MM.1S (cell line): ENCODE measurements around the gene TANC1.

ENCODE experiments used
- DNase-seq: peaks from one replicate; pipeline ENCODE4 v3.0.0-alpha.2; 2015
- H2AFZ ChIP-seq: fragments of 300-600 bp; sonication (generic); 2 replicates; pipeline ENCODE4 v1.6.0; 2016; ENCODE audit warnings: antibody characterized with exemption, low read length
- H3F3A ChIP-seq: fragments of 300-600 bp; sonication (generic); 2 replicates; pipeline ENCODE4 v1.6.1; 2016; ENCODE audit warnings: mild to moderate bottlenecking, antibody characterized with exemption, low read length, moderate library complexity, mixed read lengths; ENCODE audit not compliant: insufficient read depth
- H3K27ac ChIP-seq: fragments of 300-600 bp; sonication (generic); 2 replicates; pipeline ENCODE4 v1.5.1; 2016; ENCODE audit warnings: mild to moderate bottlenecking, low read length
- H3K27me3 ChIP-seq: fragments of 300-600 bp; sonication (generic); replicated peaks from 2 replicates; pipeline ENCODE4 v1.6.0; 2016; ENCODE audit warnings: low read length; ENCODE audit not compliant: insufficient read depth
- H3K36me3 ChIP-seq: fragments of 300-600 bp; sonication (generic); replicated peaks from 2 replicates; pipeline ENCODE4 v1.6.1; 2016; ENCODE audit warnings: mild to moderate bottlenecking, low read length, mixed read lengths; ENCODE audit not compliant: insufficient read depth
- H3K4me1 ChIP-seq: fragments of 300-600 bp; sonication (generic); 2 replicates; pipeline ENCODE4 v1.6.1; 2016; ENCODE audit warnings: low read length, mixed read lengths
- H3K4me2 ChIP-seq: fragments of 300-600 bp; sonication (generic); 2 replicates; pipeline ENCODE4 v1.6.0; 2016; ENCODE audit warnings: low read depth, low read length
- H3K4me3 ChIP-seq: fragments of 300-600 bp; sonication (generic); 2 replicates; pipeline ENCODE4 v1.5.1; 2016; ENCODE audit warnings: low read length, mixed read lengths
- H3K79me2 ChIP-seq: fragments of 300-600 bp; sonication (generic); 2 replicates; pipeline ENCODE4 v1.6.1; 2016; ENCODE audit warnings: mixed run types, low read length, mixed read lengths
- H3K9ac ChIP-seq: fragments of 300-600 bp; sonication (generic); 2 replicates; pipeline ENCODE4 v1.6.1; 2016; ENCODE audit warnings: low read length, mixed read lengths
- H3K9me2 ChIP-seq: fragments of 300-600 bp; sonication (generic); replicated peaks from 2 replicates; pipeline ENCODE4 v1.6.1; 2016; ENCODE audit warnings: mild to moderate bottlenecking, low read length, mixed read lengths; ENCODE audit not compliant: insufficient read depth
- H3K9me3 ChIP-seq: fragments of 300-600 bp; sonication (generic); replicated peaks from 2 replicates; pipeline ENCODE4 v1.6.1; 2016; ENCODE audit warnings: mild to moderate bottlenecking, low read length, mixed read lengths; ENCODE audit not compliant: insufficient read depth
- H4K20me1 ChIP-seq: fragments of 300-600 bp; sonication (generic); 2 replicates; pipeline ENCODE4 v1.6.1; 2016; ENCODE audit warnings: mild to moderate bottlenecking, low read length, moderate library complexity, mixed read lengths; ENCODE audit not compliant: insufficient read depth
- CTCF ChIP-seq: fragments of 300-600 bp; sonication (generic); IDR thresholded peaks from 2 replicates; pipeline ENCODE4 v1.5.1; 2016; ENCODE audit warnings: antibody characterized with exemption, low read length, mixed read lengths
- EZH2 ChIP-seq: fragments of 300-600 bp; sonication (generic); optimal IDR thresholded peaks from 2 replicates; pipeline ENCODE3; 2017; ENCODE audit warnings: low read depth, mild to moderate bottlenecking, antibody characterized with exemption, low read length, mixed read lengths
- EZH2phosphoT487 ChIP-seq: fragments of 300-600 bp; sonication (generic); IDR thresholded peaks from 2 replicates; pipeline ENCODE4 v1.6.1; 2018; ENCODE audit warnings: antibody characterized with exemption, low read length

Gene TANC1

DNA sequence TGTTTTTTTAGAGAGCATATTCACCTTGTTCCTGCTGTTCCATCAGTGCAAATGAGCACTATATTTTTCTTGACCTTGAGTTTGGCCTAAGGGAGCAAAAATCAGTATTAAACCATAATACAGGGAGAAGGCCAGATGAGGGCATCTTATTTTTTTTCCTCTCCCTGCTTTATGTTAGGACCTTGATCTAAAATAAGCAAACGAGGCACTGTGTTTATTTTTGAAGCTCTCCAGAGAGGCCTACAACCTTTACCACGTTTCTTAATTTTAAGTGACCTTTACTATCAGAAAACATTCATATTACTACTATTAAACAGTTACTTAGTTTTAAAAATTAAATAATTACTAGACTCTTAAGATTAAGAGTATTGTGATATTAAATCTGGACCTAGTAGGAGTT is 100.8 kb downstream of the TANC1 start:
- TF ChIP-seq EZH2phosphoT487, result no peak
- H3F3A ChIP-seq, result no peaks in the 10 kb centered on the region
- H3K4me1 ChIP-seq, result peaks cover 13% of the 10 kb centered on the region
- no peaks in the 10 kb centered on the region for H3K9me3 ChIP-seq
- H3K36me3 ChIP-seq, result no peaks in the 10 kb centered on the region
- no peak overlapping the region for H3K9ac ChIP-seq
- no peaks in the 10 kb centered on the region for H3K27me3 ChIP-seq
- no peak overlapping the region for H3K4me3 ChIP-seq
- H2AFZ ChIP-seq, result no peak overlapping the region
- no peaks in the 10 kb centered on the region for H4K20me1 ChIP-seq
- H3K4me2 ChIP-seq, result no peak overlapping the region
- no peaks in the 10 kb centered on the region for H3K9me2 ChIP-seq
- no peak for DNase-seq
- no peak overlapping the region for H3K27ac ChIP-seq
- H3K79me2 ChIP-seq, result no peaks in the 10 kb centered on the region

DNA sequence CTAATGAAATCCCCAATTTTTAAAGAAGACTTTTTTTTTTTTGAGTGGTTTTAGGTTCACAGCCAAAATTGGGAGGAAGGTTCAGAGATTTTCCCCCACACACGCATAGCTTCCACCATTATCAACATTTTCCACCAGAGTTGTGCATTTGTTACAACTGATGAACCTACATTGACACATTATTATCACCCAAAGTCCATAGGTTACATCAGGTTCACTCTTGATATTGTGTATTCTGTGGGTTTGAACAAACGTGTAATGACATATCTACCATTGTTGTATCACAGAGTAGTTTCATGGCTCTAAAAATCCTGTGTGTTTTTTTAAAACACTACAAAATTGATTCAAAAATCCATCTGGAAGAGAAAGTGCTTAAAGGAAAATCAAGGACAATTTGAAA is 101.8 kb downstream of the TANC1 start:
- Histone ChIP-seq H3K79me2 (no peaks in the 10 kb centered on the region), H3K27me3 (no peaks in the 10 kb centered on the region), H3K9me2 (no peaks in the 10 kb centered on the region), H4K20me1 (no peaks in the 10 kb centered on the region), H3K27ac (no peak overlapping the region), H3K4me2 (no peak overlapping the region), H3K4me1 (peaks cover 13% of the 10 kb centered on the region), H3F3A (no peaks in the 10 kb centered on the region), H3K9me3 (no peaks in the 10 kb centered on the region), H3K4me3 (no peak overlapping the region), H3K36me3 (no peaks in the 10 kb centered on the region), H2AFZ (no peak overlapping the region), H3K9ac (no peak overlapping the region)
- TF ChIP-seq EZH2 (no peak), EZH2phosphoT487 (no peak), CTCF (no peak)
- DNase-seq, result no peak

- H4K20me1 ChIP-seq, result no peaks in the 10 kb centered on the region
- H3K79me2 ChIP-seq, result no peaks in the 10 kb centered on the region
- H3F3A ChIP-seq, result no peaks in the 10 kb centered on the region
- H3K27ac ChIP-seq, result no peak overlapping the region
- no peak for DNase-seq
- H3K4me1 ChIP-seq, result peaks cover 13% of the 10 kb centered on the region
- H3K4me3 ChIP-seq, result no peak overlapping the region
- H3K36me3 ChIP-seq, result no peaks in the 10 kb centered on the region
- no peak overlapping the region for H2AFZ ChIP-seq
- H3K9me3 ChIP-seq, result no peaks in the 10 kb centered on the region
- no peak overlapping the region for H3K4me2 ChIP-seq
- TF ChIP-seq EZH2phosphoT487, result no peak
- TF ChIP-seq EZH2, result no peak
- TF ChIP-seq CTCF, result no peak
- no peaks in the 10 kb centered on the region for H3K9me2 ChIP-seq
- H3K9ac ChIP-seq, result no peak overlapping the region
- H3K27me3 ChIP-seq, result no peaks in the 10 kb centered on the region
Observed at GRCh38 chr2:159071190-159071915, 102.9 kb downstream of the TANC1 start.

DNA sequence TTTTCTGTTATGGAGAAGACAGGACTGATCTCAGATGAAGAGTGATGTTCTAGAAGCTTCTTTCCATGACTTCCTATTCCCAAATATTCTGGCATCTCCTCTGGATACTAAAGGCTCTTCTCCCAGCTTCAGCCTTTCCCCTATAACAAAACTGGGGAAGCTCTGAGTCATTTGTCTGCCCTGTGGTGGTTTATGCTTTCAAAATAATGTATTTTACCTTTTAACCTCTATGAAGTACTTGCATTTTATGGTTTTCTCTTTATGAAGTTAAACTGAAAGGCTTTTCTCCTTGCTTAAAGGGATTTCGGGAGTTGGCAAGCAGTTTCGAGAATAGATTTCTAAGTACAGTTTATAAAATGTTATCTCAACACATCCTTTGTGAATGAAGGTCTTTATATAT is 104.4 kb downstream of the TANC1 start:
- TF ChIP-seq EZH2, result no peak
- TF ChIP-seq CTCF, result no peak
- TF ChIP-seq EZH2phosphoT487, result no peak
- Histone ChIP-seq H3K9me2 (no peaks in the 10 kb centered on the region), H3K79me2 (no peaks in the 10 kb centered on the region), H3K4me1 (peaks cover 6% of the 10 kb centered on the region), H3K4me3 (no peak overlapping the region), H3K9me3 (no peaks in the 10 kb centered on the region), H4K20me1 (no peaks in the 10 kb centered on the region), H2AFZ (no peak overlapping the region), H3K27me3 (no peaks in the 10 kb centered on the region), H3K9ac (no peak overlapping the region), H3K4me2 (no peak overlapping the region), H3K36me3 (no peaks in the 10 kb centered on the region), H3F3A (no peaks in the 10 kb centered on the region), H3K27ac (no peak overlapping the region)
- DNase-seq, result no peak
